Measurements from ENCODE around the gene ACTR3C. TPM values are rescaled to one million over a fixed set of nuclear protein-coding genes. Genes with fewer than 3 reads are reported as not detected.

The ACTR3C gene
- total and polyA plus RNA-seq, 2 experiments from 2014 or later: 1.5 to 3.5 TPM

DNA sequence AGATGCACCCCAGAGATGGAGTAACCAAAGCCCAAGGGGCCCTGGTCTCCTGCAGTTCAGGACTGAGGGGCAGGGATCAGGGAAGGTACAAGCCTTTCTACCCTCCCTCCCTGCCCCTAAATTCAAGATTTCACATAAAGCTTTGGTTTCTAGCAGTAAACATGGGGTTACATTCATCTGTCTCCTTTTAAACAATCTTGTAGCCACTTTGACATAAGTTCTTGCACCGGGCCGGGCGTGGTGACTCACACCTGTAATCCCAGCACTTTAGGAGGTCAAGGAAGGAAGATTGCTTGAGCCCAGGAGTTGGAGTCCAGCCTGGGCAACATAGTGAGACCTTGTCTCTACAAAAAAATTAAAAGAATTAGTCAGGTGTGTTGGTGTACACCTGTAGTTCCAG lies 4.0 kb upstream of the ACTR3C start:
- peaks cover 2% of the 10 kb centered on the region; the same call in 1 of the 2 replicates for H3K9me2 ChIP-seq (ENCODE audit: insufficient read depth)
- H3K4me1 ChIP-seq (ENCODE audit: insufficient read depth): peaks cover 41% of the 10 kb centered on the region
- no peak overlapping the region for H3K27ac ChIP-seq (ENCODE audit: low read depth)
- H3K4me3 ChIP-seq: no peak overlapping the region
- DNase-seq (ENCODE audit: low spot score) (no peak), ATAC-seq (no peak)
- TF ChIP-seq POLR2AphosphoS5 (IDR thresholded peaks at IDR 0.05; ENCODE audit: low read depth): no peak
- TF ChIP-seq CREB1 (CRISPR knock-in tag; IDR thresholded peaks at IDR 0.05; ENCODE audit: low read depth): no peak
- no peak for TF ChIP-seq ZNF114 (CRISPR knock-in tag; IDR thresholded peaks at IDR 0.05)
- TF ChIP-seq STAT1 (IDR thresholded peaks at IDR 0.05; ENCODE audit: unreplicated experiment): no peak
- TF ChIP-seq, protein P1, sequence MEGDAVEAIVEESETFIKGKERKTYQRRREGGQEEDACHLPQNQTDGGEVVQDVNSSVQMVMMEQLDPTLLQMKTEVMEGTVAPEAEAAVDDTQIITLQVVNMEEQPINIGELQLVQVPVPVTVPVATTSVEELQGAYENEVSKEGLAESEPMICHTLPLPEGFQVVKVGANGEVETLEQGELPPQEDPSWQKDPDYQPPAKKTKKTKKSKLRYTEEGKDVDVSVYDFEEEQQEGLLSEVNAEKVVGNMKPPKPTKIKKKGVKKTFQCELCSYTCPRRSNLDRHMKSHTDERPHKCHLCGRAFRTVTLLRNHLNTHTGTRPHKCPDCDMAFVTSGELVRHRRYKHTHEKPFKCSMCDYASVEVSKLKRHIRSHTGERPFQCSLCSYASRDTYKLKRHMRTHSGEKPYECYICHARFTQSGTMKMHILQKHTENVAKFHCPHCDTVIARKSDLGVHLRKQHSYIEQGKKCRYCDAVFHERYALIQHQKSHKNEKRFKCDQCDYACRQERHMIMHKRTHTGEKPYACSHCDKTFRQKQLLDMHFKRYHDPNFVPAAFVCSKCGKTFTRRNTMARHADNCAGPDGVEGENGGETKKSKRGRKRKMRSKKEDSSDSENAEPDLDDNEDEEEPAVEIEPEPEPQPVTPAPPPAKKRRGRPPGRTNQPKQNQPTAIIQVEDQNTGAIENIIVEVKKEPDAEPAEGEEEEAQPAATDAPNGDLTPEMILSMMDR (conservative IDR thresholded peaks at IDR 0.05; ENCODE audit: low read depth in 2 of 2): no peak
- no peak for TF ChIP-seq EZH2 (IDR thresholded peaks at IDR 0.05; ENCODE audit: low read depth, unreplicated experiment)
- TF ChIP-seq REST (IDR thresholded peaks at IDR 0.05; ENCODE audit: unreplicated experiment): no peak
- no peak for TF ChIP-seq ZNF462 (CRISPR knock-in tag; IDR thresholded peaks at IDR 0.05)
- no peak for TF ChIP-seq JUNB (IDR thresholded peaks at IDR 0.05; ENCODE audit: unreplicated experiment)
- TF ChIP-seq EZH2phosphoT487 (IDR thresholded peaks at IDR 0.05; ENCODE audit: unreplicated experiment): no peak
- TF ChIP-seq NANOG (IDR thresholded peaks at IDR 0.05; ENCODE audit: borderline replicate concordance): no peak
- TF ChIP-seq, protein P2, sequence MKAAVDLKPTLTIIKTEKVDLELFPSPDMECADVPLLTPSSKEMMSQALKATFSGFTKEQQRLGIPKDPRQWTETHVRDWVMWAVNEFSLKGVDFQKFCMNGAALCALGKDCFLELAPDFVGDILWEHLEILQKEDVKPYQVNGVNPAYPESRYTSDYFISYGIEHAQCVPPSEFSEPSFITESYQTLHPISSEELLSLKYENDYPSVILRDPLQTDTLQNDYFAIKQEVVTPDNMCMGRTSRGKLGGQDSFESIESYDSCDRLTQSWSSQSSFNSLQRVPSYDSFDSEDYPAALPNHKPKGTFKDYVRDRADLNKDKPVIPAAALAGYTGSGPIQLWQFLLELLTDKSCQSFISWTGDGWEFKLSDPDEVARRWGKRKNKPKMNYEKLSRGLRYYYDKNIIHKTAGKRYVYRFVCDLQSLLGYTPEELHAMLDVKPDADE (IDR thresholded peaks at IDR 0.05): no peak
- TF ChIP-seq ZNF331 (CRISPR knock-in tag; IDR thresholded peaks at IDR 0.05; ENCODE audit: low read depth): no peak
- no peak overlapping the region for H3K27ac Mint-ChIP-seq
- H3K27me3 Mint-ChIP-seq (ENCODE audit: insufficient read depth, low read depth, poor library complexity): peaks cover 15% of the 10 kb centered on the region
- no peaks in the 10 kb centered on the region for H4K20me1 ChIP-seq (replicated peaks; ENCODE audit: insufficient read depth)
- peaks cover 32% of the 10 kb centered on the region for H3K36me3 ChIP-seq (ENCODE audit: insufficient read depth)
- H2AFZ ChIP-seq: no peak overlapping the region
- H3K79me2 ChIP-seq (replicated peaks; ENCODE audit: insufficient read depth): peaks cover 52% of the 10 kb centered on the region
- H3K4me1 Mint-ChIP-seq: peaks cover 41% of the 10 kb centered on the region
- H3K27me3 ChIP-seq (ENCODE audit: insufficient read depth): no peaks in the 10 kb centered on the region
- H3K9me3 Mint-ChIP-seq: no peaks in the 10 kb centered on the region; the same call in 2 of the 3 replicates
- no peak overlapping the region for H3K4me3 Mint-ChIP-seq
- H3K4me2 ChIP-seq: no peak overlapping the region
- H3F3A ChIP-seq (replicated peaks; ENCODE audit: low read depth): peaks cover 22% of the 10 kb centered on the region
- H3K36me3 Mint-ChIP-seq (ENCODE audit: low read depth): peaks cover 40% of the 10 kb centered on the region
